HepG2 (cell line): ENCODE measurements around the gene TPI1.

ENCODE experiments used
- GLI4 ChIP-seq: sonication (generic); formaldehyde crosslinking; IDR thresholded peaks from 2 replicates; pipeline ENCODE4 v1.5.1; 2020; ENCODE audit warnings: missing genetic modification reagents, mild to moderate bottlenecking, moderate library complexity, borderline replicate concordance
- MAFK ChIP-seq, 2 experiments: IDR thresholded peaks in 1 of 2; conservative IDR thresholded peaks in 1 of 2; 2 replicates each; pipeline ENCODE4 v1.6.1; 2011; ENCODE audit warnings: improper control_type of control experiment in 2 of 2, low read length in 2 of 2
- POLR2A ChIP-seq, 2 experiments: IDR thresholded peaks; 2 replicates each; pipeline ENCODE4 v1.6.1; 2011; ENCODE audit warnings: low read depth in 2 of 2, low read length in 2 of 2, mild to moderate bottlenecking in 1 of 2, moderate library complexity in 1 of 2; ENCODE audit not compliant: insufficient read depth in 1 of 2
- SMAD1 ChIP-seq: sonication (generic); formaldehyde crosslinking; IDR thresholded peaks from 2 replicates; pipeline ENCODE4 v1.4.0; 2020; ENCODE audit warnings: missing genetic modification reagents, low read depth, mild to moderate bottlenecking, borderline replicate concordance
- ZFP36 ChIP-seq: fragments of 150-350 bp; IDR thresholded peaks from 2 replicates; pipeline ENCODE4 v1.6.1; 2018; ENCODE audit warnings: borderline replicate concordance, low read length, low read depth; ENCODE audit not compliant: partially characterized antibody
- TF ChIP-seq, protein P1 (sequence below): sonication (generic); formaldehyde crosslinking; IDR thresholded peaks from 2 replicates; pipeline ENCODE4 v1.4.0; 2020; ENCODE audit warnings: missing genetic modification reagents

- TF ChIP-seq POLR2A (IDR thresholded peaks at IDR 0.05; ENCODE audit: insufficient read depth in 1 of 2, low read depth in 2 of 2, low read length in 2 of 2) (no peak), MAFK (conservative IDR thresholded peaks at IDR 0.05 in 1 of 2, IDR thresholded peaks at IDR 0.05 in 1 of 2; ENCODE audit: low read length in 2 of 2) (no peak), SMAD1 (CRISPR knock-in tag) (no peak), GLI4 (CRISPR knock-in tag) (no peak), ZFP36 (no peak)
- TF ChIP-seq, protein P1, sequence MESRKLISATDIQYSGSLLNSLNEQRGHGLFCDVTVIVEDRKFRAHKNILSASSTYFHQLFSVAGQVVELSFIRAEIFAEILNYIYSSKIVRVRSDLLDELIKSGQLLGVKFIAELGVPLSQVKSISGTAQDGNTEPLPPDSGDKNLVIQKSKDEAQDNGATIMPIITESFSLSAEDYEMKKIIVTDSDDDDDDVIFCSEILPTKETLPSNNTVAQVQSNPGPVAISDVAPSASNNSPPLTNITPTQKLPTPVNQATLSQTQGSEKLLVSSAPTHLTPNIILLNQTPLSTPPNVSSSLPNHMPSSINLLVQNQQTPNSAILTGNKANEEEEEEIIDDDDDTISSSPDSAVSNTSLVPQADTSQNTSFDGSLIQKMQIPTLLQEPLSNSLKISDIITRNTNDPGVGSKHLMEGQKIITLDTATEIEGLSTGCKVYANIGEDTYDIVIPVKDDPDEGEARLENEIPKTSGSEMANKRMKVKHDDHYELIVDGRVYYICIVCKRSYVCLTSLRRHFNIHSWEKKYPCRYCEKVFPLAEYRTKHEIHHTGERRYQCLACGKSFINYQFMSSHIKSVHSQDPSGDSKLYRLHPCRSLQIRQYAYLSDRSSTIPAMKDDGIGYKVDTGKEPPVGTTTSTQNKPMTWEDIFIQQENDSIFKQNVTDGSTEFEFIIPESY (CRISPR knock-in tag), result no peak
Measured at GRCh38 chr12:6831450-6831995, 35.8 kb upstream of the TPI1 start.
